GM11168 (cell line): ENCODE results near the gene PRKAR1A.
"Not testable (repeated sequence)": the region's sequence is repeated elsewhere in the genome, so short reads cannot be mapped to it uniquely, and the experiment has no call there.

Experiments
- in situ Hi-C: fragments of 300-500 bp; cut with MboI; formaldehyde crosslinking; loops from one replicate; pipeline ENCODE4 v1.12.0; 2022; ENCODE audit warnings: low sequenced_read_pairs; ENCODE audit not compliant: unreplicated experiment

Gene PRKAR1A

DNA sequence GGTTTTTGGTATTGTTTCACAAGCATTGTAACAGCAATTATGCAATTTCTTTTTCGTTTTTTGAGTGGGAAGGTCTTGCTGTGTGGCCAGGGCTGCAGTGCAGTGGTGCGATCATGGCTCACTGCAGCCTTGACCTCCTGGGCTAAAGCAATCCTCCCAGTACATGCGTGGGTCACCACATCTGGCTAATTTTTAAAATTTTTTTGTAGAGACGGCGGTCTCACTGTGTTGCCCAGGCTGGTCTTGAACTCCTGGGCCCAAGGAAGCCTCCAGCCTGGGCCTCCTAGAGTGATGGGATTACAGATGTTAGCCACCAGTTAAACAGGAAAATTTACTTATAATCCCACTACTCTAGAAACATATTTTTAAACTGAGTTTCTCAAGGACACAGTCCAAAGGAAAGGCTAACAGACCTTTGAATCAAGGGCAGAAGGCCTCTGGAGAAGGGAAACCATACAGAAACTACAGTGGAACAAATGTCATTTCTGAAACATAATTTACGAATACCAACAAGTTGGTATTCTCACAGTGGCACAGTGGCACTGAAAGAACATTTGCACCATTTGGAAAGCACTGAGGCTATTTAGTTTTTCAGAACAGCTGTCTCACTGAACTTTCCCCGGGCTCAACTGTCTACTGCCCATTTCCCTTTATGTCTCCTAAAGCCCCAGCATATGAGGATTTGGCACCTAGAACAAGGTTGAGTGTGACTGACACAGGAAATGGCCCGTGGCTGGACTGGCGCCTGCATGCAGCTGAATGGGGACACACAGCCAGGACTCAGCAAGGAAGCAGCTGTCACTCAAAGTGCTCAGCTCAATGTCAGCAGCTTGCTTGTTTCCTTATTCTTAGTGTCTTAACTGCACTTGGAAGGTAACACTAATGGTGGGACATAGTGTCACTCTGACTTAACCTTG lies 2.8 kb upstream of the PRKAR1A start:
- in situ Hi-C loops = no loop called here

DNA sequence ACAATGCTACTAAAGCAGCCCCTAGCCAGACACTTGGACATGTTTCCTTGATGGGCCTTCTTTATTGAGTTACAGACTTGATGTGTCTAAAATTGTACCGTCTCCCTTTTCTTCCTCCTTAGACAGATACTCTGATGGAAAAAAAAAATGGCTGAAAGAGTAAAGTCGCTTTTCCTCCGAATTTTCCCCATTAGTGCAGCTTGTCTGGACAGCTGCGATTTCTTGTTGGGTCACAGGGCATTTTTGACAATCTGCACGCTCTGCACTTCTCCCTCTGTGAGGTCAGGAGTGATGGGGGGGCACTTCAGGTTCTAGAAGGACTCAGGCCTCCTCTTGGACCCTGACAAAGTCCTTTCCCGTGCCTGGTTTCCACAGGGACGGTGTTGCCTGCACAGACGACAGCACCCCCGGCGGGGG lies 968 bp upstream of the PRKAR1A start:
- in situ Hi-C loops = no loop called here

DNA sequence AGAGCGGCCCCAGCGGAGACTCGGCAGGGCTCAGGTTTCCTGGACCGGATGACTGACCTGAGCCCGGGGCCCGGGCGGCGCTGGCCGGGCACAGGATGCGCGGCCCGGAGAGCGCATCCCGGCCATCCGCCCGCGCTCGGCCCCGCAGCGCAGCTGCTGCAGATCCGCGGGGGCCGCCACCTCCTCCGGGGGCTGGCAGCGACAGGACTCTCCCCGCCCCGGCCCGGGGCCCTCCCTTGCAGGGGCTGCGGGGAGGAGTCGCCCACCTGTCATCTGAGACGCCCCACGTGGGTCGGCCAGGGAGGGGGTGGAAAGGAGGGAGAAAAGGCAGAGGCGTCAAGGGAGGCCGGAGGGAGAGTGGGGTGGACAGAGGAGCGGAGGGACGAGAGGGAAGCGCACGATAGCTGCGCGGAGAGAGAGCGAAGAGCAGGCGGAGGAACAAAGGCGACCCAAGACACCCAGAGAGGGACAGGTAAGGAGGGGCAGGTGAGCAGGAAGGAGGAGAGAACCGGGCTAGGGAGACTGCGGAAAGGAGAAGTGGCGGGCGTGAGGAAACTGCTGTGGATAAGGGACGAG lies 471 bp upstream of the PRKAR1A start:
- in situ Hi-C loops = no loop called here

DNA sequence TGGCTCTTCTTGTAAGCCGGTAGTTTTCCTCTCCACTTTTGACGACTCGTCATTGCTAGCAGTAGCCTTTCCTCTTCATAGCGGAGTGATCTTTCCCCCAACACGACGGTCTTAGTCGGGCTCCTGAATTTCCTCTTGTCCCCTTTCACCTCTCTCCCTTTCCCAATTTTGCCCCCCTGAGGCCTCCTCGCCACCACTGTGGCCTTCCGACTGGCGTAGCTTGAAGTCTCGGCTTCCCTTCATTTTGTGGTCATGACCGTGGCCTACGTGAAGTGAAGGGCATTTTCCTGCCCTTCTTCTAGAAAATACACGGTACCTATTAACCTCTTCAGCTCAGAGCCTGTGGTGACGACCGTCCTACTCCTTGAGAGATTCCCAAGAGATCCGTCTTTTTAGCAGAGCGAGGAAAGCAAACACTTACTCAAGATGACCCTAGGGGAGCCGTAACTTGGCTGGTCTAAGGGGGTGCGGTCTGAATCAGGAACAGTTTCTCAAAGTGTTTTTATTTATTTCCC lies 787 bp downstream of the PRKAR1A start:
- in situ Hi-C loops = no loop called here

DNA sequence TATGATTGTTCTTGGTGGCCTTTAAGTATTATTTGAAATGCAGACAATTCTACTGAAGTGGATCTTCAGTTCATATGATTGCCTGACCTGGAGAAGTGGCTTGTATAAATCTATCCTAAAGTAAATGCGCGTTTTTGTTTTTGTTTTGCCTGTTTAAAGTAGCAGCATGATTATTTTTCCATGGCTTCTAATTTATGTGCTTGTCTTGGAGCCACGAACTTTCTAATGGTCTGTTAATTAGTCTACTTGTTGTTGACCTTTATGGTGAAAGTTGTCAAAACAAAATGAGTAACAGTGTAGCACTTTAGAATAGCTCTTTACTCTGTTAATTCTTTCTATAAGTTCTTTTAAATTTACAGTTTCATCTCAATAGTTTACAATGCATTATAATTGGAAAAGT lies 1.7 kb downstream of the PRKAR1A start:
- in situ Hi-C loops = no loop called here

DNA sequence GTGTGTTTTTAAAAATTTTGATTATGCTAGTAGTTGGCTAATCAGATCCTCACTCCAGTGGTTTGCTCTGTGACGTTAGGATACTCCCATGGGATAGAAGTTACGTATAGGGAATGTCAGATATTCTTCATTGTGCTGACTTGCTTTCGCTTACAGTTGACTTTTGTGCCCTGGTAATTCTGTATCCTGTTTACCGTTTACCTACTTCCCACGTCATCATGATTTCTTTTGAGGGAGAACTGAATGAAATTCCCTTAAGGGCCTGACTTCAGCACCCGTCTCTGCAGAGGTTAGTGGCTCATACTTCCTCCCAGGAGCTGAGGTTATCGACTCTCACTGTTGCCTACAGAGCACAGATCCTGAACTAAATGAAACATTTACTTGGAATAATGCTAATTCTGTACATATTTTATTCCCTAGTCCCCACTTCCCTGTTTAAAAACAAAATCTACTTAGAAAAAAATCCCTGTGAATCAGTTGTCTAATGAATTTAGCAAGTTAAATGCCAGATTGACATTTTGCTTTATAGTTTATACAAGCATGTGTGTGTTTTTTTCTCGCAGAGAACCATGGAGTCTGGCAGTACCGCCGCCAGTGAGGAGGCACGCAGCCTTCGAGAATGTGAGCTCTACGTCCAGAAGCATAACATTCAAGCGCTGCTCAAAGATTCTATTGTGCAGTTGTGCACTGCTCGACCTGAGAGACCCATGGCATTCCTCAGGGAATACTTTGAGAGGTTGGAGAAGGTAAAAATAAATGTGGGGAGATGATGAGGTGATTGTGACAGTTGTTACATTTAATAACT lies 2.8 kb downstream of the PRKAR1A start:
- in situ Hi-C loops = no loop called here

DNA sequence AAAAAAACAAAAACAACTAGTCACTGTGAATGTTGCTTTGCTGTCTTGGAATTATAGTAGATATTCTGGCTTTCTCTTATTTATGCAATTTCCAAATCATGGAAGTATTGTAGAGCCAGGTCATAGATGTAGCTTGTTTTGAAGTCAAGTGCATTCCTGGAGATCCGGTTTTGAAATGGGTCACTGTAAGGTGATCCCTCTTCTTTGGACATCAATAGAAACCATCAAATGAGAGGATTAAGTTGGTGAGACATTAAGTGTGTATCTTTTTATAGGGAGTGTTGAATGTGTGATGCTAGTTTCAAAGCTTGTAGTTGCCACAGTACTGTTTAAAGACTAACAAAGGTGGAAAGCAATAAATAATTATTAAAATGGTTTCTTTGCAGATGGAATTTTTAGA lies 4.5 kb downstream of the PRKAR1A start:
- in situ Hi-C loops = no loop called here

DNA sequence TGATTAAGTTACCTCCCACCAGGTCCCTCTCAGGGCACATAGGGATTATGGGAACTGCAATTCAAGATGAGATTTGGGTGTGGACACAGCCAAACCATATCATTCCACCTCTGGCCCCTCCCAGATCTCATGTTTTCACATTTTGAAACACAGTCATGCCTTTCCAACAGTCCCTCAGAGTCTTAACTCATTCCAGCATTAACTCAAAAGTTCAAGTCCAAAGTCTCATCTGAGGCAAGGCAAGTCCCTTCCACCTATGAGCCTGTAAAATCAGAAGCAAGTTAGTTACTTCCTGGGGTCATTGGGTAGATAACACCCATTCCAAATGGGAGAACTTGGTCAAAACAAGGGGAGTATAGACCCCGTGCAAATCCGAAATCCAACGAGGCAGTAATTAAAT lies 5.4 kb downstream of the PRKAR1A start:
- in situ Hi-C loops = not testable (repeated sequence)

DNA sequence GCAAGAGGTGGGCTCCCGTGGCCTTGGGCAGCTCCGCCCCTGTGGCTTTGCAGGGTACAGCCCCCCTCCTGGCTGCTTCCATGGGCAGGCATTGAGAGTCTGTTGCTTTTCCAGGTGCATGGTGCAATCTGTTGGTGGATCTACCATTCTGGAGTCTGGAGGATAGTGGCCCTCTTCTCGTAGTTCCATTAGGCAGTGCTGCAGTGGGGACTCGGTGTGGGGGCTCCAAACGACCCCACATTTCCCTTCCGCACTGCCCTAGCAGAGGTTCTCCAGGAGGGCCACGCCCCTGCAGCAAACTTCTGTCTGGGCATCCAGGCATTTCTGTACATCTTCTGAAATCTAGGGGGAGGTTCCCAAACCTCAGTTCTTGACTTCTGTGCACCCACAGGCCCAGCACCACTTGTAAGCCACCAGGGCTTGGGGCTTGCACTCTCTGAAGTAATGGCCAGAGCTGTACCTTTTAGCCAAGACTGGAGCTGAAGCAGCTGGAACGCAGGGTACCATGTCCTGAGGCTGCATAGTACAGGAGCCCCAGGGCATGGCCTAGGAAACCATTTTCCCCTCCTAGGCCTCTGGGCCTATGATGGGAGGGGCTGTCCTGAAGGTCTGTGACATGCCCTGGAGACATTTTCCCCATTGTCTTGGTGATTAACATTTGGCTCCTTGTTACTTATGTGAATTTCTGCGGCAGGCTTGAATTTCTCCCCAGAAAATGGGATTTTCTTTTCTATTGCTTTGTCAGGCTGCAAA lies 6.0 kb downstream of the PRKAR1A start:
- in situ Hi-C loops = no loop called here

DNA sequence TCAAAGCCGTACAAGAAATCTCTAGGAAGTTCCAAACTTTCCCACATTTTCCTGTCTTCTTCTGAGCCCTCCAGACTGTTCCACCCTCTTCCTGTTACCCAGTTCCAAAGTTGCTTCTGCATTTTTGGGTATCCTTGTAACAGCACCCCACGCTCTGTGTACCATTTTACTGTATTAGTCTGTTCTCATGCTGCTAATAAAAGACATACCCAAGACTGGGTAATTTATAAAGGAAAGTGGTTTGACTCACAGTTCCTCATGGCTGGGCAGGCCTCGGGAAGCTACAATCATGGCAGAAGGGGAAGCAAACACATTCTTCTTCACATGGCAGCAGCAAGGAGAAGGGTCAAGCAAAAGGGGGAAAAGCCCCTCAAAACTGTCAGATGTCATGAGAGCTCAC lies 6.8 kb downstream of the PRKAR1A start:
- in situ Hi-C loops = not testable (repeated sequence)

DNA sequence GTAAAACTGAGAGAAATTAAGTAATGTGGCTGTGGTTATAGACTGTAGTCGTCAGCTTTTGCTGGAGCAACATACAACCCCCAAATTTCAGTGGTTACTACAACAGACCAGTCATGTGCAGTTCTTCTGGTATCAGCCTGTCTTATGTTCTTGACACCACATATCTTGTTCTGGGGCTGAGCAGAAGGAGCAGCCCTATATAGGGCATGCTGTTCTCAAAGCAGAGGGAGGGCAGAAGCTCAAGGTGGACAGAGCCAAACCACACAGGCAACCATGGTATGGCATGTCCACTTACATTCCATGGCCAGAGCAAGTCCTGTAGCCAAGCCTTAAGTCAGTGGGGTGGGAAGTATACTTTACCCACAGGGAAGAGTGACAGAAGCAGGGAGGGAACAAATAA lies 7.7 kb downstream of the PRKAR1A start:
- in situ Hi-C loops = no loop called here

DNA sequence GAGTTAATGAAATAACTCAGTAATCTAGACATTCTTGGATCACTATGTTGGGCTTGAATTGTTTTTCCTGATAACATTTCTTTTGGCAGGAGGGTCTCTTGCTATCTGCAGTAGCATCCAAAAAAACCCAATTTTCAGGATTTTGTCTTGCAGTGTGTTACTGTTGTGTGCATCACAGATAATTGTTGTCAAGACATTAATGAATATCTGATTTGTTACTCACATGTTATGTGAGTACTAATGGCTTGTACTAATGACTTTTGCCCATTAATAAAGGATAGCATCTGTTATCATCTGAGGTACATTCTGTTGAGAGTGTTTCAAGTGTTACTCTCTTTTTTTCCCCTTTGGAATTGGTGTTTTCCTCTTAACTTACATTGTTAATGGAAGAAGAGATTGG lies 10.0 kb downstream of the PRKAR1A start:
- in situ Hi-C loops = no loop called here

DNA sequence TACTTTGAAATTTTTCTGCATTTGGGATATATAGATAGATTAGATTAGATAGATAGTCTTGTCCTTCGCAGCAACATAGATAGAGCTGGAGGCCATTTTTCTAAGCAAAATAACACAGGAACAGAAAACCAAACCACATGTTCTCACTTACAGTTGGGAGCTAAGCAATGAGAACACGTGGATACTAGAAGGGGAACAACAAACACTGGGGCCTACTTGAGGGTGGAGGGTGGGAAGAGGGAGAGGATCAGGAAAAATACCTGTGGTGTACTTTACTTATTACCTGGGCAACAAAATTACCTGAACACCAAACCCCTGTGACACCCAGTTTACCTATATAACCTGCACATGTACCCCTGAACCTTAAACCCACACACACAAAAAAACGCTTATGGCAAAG lies 14.3 kb downstream of the PRKAR1A start:
- in situ Hi-C loops = no loop called here

DNA sequence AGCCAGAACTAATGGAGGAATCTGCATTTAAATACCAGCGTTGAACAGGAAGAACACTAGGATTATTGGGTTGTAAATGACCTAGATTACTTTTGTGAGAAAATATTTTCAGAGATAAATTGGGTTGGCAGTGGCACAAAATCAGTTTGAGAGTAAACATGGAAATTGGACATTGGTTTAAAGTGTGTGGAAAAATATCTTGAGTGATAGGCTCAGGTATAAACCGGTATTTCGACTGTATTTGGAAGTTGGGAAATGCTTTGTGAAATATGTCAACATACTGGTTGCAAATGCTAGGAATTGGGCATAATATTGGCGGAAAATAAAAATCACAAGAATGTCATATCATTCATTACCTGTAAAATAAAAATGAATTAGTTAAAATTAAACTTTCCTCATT lies 15.1 kb downstream of the PRKAR1A start:
- in situ Hi-C loops = no loop called here

DNA sequence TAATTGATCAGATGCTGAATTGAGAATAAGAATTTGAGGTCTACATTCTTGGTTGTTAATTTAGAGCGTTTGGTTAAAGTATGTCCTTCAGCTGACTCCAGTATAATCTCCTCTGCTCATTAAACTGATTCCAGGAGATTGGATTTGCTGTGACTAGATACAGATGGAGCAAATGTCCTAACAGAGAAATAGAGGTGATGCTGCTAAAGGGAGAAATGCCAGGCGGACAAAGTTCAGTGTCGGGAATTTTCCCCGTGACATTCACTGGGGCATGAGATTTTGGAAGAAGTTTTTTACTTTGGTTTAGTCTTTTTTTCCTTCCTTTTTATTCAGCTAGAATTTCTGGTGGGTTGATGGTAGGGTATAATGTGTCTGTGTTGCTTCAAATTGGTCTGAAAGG lies 19.0 kb downstream of the PRKAR1A start:
- in situ Hi-C loops = loop anchor here (10.0 kb wide), 1 partner anchor 224 kb away; no protein-coding TSS in a partner anchor

DNA sequence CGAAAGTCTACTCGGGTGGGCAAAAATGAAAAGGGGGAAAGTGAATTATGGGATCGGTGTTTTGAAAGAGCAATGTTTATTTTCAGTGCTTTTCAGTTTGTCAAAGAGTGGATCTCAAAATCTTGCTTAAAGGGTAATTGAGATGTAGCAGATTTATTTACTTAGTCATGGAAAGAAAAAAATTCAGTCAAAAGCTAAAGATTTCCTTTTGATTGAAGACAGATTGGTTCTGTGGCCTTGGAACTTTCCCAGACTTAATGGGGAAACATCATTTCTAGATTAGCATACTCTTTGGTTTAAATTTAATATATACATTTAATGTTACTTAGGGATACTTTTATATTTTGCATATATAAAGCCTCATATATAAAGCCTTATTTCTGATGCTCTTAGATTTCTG lies 20.6 kb downstream of the PRKAR1A start:
- in situ Hi-C loops = loop anchor here (10.0 kb wide), 1 partner anchor 222 kb away; no protein-coding TSS in a partner anchor

DNA sequence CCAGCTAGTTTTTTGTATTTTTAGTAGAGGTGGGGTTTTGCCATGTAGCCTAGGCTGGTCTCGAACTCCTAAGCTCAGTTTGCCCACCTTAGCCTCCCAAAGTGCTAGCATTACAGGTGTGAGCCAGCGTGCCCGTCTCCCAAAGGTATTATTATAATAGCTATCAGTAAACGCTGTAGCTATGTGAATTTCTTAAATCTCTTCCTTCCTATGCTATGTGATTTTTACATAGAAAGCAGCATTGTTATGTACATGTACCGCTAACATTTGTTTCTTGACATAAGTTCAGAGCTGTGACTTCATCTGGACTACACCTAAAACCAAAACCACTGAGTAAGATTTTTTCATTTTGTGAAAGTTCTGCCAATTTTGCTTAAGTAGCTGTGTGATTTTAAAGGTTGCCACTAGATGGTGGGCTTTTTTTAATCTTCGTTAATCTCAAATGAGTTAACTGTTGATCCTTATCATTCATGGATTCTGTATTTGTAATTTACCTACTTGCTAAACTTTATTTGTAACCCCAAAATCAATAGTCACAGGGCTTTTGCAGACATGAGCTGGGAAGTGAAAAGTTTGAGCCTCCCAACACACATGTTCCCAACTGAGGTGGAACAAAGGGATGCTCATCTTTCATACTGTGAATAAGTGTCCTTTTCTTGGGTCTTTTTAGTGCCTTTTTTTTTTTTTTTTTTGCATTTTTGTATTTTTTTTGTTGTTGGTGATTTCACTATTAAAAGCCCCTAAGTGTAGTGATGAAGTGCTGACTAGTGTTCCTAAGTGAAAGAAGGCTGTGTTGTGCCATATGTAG lies 21.9 kb downstream of the PRKAR1A start:
- in situ Hi-C loops = loop anchor here (10.0 kb wide), 1 partner anchor 221 kb away; no protein-coding TSS in a partner anchor

DNA sequence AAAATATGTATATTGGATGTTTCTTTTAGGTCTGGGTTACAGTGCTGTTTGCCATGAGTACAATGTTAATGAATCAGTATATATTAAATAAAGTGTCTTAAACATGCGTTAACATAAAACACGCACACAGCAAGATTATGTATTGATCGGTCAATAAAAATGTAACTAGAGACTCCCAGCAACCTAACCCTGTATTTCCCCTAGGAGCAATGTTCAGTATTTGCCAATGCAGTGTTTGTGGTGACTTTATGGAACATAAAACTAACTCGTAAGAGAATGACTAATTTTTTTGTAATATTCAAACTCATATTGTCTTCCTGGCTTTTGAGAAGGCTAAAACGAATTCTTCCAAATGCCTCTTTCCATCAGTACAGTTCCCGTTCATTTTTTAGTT lies 22.5 kb downstream of the PRKAR1A start:
- in situ Hi-C loops = loop anchor here (10.0 kb wide), 1 partner anchor 220 kb away; no protein-coding TSS in a partner anchor

DNA sequence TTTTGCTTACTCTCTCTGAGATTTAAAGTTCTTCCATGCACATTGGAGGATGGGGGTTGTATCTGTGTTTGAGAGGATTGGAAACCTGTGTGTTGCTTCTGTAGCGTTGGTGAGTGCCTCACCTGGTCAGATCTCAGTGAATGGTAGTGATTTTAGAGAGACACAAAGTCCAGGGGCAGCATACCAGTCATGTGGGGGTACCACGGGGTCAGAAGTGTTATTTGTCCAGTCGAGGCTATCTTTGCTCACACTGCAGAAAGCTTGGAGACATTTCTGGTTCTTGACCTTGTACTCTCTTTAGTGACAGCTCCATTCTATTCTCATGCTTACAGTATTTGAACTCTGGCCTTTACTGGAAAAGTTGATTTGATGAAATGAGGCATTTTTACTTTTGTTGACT lies 23.7 kb downstream of the PRKAR1A start:
- in situ Hi-C loops = loop anchor here (10.0 kb wide), 1 partner anchor 219 kb away; no protein-coding TSS in a partner anchor
